Measurements from ENCODE around the gene RHEB.
"Not testable (repeated sequence)": the region's sequence is repeated elsewhere in the genome, so short reads cannot be mapped to it uniquely, and the experiment has no call there.

The RHEB gene

GRCh38 chr7:151519765-151520418 is at the start of gene RHEB:
RHEB (minus strand) TSS chr7:151519895; CDS start chr7:151519511, 384 bp downstream.
- DNase-seq (ENCODE audit: low read depth) = peak; percentile 91

GRCh38 chr7:151566897-151567320 is 47.2 kb upstream of the RHEB start:
- no peak for DNase-seq (ENCODE audit: low read depth)

- DNase-seq (ENCODE audit: low read depth) = no peak
These were observed 45.8 kb upstream of the RHEB start for GRCh38 chr7:151565541-151565940.

- no peak for DNase-seq (ENCODE audit: low read depth)
These were observed 40.5 kb upstream of the RHEB start for GRCh38 chr7:151560243-151560642.

DNA sequence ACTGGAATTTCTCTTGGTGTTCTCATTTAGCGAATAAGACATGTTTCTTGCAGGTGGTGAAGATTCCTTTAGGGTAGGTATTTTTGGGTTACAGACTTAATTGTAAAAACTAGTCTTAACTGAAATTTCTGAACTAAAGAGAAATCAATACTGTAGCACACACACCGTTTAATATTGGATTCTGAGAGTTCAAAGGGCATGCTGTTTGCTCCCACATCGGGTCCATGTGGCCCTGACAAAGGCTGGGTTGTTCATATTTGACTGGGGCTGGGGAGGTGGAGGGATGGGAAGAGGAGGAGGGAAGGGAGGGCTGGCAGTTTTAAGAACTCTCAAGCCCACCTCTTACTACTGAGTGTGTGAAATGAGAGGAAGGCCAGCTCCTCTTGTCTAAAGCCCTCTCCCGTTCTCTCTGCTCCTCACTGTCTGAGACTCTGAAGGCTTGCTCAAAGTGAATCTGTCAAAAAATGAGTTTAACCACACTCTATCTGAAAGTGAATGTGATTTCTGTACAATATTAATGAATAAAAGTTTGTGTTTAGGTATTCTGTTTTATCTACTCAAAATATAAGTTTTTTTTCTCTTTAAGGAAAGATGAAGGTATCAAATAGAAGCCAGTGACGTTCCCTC is 40.0 kb upstream of the RHEB start:
- no peak for DNase-seq (ENCODE audit: low read depth)

GRCh38 chr7:151558575-151558974 is 38.9 kb upstream of the RHEB start:
- no peak for DNase-seq (ENCODE audit: low read depth)

DNA sequence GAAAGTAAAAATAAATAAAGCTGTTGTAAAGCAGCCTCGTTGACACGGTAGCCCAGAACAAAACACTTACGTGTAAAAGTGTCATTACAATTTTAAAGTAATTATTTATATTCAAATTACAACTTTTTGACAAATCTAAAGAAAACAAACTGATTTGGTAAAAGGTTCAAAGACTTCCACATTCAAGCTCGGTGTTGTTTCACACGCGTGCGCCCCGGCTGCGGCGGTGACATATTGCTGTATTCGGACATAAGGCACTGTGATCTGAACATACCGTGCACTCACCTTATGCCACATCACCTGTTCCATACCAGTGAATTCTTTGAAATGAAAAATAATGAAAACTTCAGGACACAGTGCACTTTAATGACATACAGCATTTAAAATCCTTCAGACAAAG is 36.9 kb upstream of the RHEB start:
- DNase-seq (ENCODE audit: low read depth) = no peak

GRCh38 chr7:151553356-151553755 is 33.7 kb upstream of the RHEB start:
- no peak for DNase-seq (ENCODE audit: low read depth)

GRCh38 chr7:151552352-151553028 is 32.8 kb upstream of the RHEB start:
- DNase-seq (ENCODE audit: low read depth) = no peak

- DNase-seq (ENCODE audit: low read depth) = no peak
These were observed 32.1 kb upstream of the RHEB start for GRCh38 chr7:151551820-151552219.

DNA sequence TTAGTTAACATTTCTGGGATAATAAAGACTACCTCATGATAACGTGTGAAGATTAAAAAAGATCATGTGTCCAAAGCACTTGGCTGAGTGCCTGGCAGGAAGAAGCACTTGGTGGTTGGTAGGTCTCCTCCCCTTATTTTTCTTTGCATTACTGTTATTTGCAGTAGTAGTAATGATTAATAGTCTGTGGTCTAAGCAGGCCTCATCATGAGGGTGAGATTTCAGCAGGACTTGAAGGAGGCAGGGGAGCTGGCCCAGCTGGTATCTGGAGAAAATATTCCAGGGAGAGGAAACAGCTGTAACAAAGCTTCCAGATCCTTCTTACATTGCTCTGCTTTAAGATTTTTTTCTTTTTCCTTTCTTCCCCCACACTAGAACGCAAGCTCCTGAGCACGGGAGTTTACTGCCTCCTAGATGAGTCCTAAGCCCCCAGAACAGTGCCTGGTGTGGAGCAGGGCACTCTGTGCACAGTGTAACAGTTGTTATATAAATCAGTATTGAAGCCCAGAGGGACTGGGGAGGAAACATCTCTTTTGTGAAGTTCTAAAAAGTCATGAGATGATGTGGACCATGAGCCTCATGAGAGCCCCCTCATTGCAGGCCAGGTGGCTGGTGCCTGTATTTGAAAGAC is 31.1 kb upstream of the RHEB start:
- DNase-seq (ENCODE audit: low read depth) = no peak

GRCh38 chr7:151549644-151550043 is 29.9 kb upstream of the RHEB start:
- no peak for DNase-seq (ENCODE audit: low read depth)

DNA sequence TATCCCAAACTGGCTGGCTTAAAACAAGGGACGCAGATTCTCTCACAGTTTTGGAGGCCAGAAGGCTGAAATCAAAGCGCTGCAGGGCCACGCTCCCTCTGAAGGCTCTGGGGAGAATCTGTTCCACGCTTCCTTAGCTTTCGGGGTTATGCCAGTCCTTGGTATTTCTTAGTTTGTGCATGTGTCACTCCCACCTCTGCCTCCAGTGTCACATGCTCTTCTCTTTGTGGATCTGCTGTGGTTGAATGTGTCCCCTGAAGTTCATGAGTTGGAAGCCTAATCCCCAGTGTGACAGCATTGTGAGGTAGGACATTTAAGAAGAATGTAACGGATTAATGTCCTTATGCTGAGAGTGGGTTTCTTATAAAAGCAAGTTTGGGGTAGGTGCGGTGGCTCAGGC is 29.4 kb upstream of the RHEB start:
- DNase-seq (ENCODE audit: low read depth) = no peak

GRCh38 chr7:151544183-151544582 is 24.5 kb upstream of the RHEB start:
- DNase-seq (ENCODE audit: low read depth) = no peak

- DNase-seq (ENCODE audit: low read depth) = no peak
These were observed 23.0 kb upstream of the RHEB start for GRCh38 chr7:151542606-151543130.

DNA sequence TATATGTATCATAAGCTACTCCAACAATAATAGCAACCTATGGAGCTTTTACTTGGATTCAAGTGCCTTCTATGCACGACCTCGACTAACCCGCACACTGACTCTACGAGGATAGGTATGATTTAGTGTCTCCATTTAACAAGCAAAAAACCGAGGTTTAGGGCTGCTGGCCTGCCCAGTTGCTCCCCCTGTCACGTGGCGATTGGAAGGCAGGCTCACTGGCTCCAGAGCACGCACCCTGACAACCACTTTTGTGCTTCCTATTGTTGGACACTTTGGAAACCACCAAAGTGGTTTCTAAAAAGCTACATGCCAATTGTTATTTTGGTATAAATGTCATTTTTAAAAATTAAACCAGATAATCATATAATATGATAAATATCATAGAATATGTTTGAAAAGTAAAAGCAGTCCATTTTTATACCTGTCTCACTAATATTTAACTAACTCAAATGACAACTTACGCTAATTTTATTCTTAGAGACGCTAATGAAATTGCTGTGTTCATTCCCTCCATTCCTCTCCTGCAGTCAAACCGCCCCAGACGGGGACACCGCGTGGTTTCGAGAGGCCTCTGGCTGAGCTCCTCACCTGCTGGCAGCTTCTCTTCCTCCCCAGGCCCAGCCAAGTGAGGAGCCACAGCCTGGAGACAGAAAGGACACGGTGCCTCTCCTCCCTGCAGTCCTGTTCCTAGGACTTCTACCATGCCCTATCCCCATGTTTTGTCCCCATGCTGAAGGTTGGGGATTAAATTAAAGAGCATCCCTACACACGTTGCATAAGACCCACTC is 22.2 kb upstream of the RHEB start:
- DNase-seq (ENCODE audit: low read depth) = no peak

DNA sequence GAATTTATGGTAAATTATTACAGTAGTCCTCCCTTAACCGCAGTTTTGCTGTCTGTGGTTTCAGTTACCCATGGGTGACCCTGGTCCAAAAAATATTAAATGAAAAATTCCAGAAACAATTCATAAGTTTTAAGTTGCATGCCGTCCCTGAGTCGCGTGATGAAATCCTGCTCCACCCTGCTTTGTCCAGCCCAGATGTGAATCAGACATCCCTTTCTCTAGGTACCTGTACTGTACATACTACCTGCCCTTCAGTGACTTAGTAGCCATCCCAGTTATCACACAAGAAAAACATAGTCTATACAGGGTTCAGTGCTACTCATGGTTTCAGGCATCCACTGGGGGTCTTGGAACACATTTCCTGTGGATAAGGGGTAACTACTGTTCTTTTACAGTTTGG is 20.5 kb upstream of the RHEB start:
- no peak for DNase-seq (ENCODE audit: low read depth)

- DNase-seq (ENCODE audit: low read depth) = no peak
These were observed 19.5 kb upstream of the RHEB start for GRCh38 chr7:151539088-151539671.

DNA sequence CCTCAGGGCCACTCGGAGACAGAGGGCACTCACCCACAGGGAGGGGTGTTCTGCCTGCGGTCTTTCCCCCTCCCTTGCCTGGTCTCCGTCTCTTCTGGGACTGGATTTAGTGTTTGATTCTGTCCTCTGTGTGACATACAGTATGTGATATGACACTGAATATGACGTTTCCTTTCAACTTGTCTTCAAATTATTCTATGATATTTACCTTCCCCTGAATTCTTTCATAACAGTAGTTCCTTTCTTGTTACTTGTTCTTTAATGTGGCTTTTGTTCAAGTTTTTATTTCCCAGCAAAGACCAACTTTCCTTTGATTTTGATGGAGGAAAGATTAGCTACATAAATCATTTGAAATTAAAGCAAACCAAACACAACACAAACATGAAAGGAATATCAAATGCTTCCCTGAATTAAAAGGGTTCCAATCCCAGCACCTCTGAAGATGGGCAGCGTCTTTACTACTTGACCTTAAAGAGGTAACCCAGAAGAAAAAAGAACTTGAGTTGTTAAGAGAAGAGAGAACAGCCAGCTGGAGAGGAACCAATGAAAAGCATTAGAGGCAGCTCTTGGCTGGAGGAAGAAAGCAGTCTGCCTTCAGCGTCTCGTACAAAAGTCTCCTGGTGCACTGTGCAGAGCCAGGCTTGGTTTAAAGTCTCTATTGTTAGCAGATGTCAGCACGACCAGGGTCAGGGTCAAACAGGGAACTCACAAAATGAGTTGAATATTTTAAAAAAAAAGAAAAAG is 18.3 kb upstream of the RHEB start:
- DNase-seq (ENCODE audit: low read depth) = no peak

GRCh38 chr7:151536178-151536577 is 16.5 kb upstream of the RHEB start:
- not testable (repeated sequence) for DNase-seq (ENCODE audit: low read depth)

DNA sequence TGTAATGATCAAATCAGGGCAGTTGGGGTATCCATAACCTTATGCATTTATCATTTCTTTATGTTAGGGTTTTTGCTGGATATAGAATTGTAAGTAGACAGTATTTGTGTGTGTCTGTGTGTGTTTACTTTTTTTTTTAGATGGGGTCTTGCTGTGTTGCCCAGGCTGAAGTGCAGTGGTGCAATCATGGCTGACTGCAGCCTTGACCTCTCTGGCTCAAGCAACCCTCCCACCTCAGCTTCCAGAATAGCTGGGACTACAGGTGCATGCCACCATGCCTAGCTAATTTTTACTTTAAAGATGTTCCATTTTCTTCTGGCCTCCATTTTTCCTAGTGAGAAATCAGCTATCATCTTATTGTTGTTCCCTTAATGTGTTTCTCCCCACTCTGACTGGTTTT is 10.1 kb upstream of the RHEB start:
- DNase-seq (ENCODE audit: low read depth) = no peak

All from HS-5 (cell line).